GM23248 (cell line): ENCODE results near the gene CCDC141.

Source experiments
- EZH2 ChIP-seq: fragments of 200-600 bp; sonication (generic); IDR thresholded peaks from 2 replicates; pipeline ENCODE4 v1.6.1; 2018; ENCODE audit warnings: antibody characterized with exemption, mild to moderate bottlenecking; ENCODE audit not compliant: insufficient read depth, poor library complexity, severe bottlenecking
- EZH2phosphoT487 ChIP-seq: fragments of 200-600 bp; sonication (generic); IDR thresholded peaks from 2 replicates; pipeline ENCODE4 v1.6.1; 2018; ENCODE audit warnings: antibody characterized with exemption, moderate library complexity, mild to moderate bottlenecking, low read depth; ENCODE audit not compliant: insufficient read depth

DNA sequence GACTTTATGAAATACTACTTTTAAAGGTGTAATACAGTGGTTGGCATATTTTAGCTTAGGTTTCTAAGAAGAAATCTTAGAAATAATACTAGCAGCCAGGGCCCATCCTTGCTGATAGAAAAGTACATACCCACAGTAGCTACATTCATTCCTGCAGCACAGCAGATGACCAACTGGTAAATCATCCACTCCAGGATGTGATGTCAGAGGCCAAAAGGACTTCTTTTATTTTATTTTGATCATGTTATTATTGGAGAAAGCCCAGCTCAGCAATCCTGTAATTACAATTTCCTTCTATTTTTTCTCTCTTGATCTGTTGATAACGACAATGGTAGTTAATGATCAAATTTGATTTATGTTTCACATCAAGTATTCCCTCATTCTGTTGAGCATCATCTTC is 224.8 kb downstream of the CCDC141 start:
- no peak for TF ChIP-seq EZH2
- TF ChIP-seq EZH2phosphoT487: no peak
